HCT116 (cell line): ENCODE data around the gene CDK5R1. TPM values are rescaled to one million over a fixed set of nuclear protein-coding genes. Genes with fewer than 3 reads are reported as not detected.
A peak's percentile ranks its signal among the peaks of the same experiment; 100 is the strongest.

ENCODE experiments used
- ATAC-seq: fragments of 200-7000 bp; cut with Tn5 transposase; 2 replicates; pipeline ENCODE4 v1.9.1; 2020; ENCODE audit warnings: mild to moderate bottlenecking, moderate library complexity
- BruUV-seq: library from RNA; stranded (reverse); fragments of 400-500 nt; replicated peaks from 2 replicates; lab custom pipeline; 2021; lab: Mats Ljungman, UMichigan
- CTCF ChIA-PET: fragments of 300-600 bp; sonication (Branson Sonifier 250); formaldehyde crosslinking; loops from one replicate; lab custom pipeline; 2021; ENCODE audit warnings: antibody characterized with exemption; lab: Charles Lee
- POLR2A ChIA-PET: fragments of 300-600, 350-600 bp; sonication (Branson Sonifier 250); formaldehyde crosslinking; loops from one replicate; lab custom pipeline; 2021; ENCODE audit warnings: antibody characterized with exemption; lab: Charles Lee
- RAD21 ChIA-PET, 2 experiments: fragments of 300-600 bp; sonication (Branson Sonifier 250); formaldehyde crosslinking; loops; one replicate each; lab custom pipeline; 2023; ENCODE audit warnings: low total read pairs in 2 of 2; ENCODE audit not compliant: uncharacterized antibody in 2 of 2, unreplicated experiment in 2 of 2, low non-redundant PET in 1 of 2; lab: Charles Lee
- DNase-seq: peaks from one replicate; pipeline ENCODE4 v3.0.0-alpha.2; 2010; ENCODE audit warnings: low read depth, low spot score
- H2AFZ ChIP-seq: fragments of 200-600 bp; shearing (Covaris generic), sonication (generic); 2 replicates; pipeline ENCODE4 v1.6.1; 2017; ENCODE audit warnings: low read depth, mixed run types, mixed read lengths, antibody characterized with exemption, low read length; ENCODE audit not compliant: poor library complexity, severe bottlenecking
- H3K27ac ChIP-seq: 2 replicates; pipeline ENCODE4 v1.5.1; 2012; ENCODE audit warnings: low read depth, low read length
- H3K27me3 ChIP-seq: fragments of 200-600 bp; sonication (generic); 2 replicates; pipeline ENCODE4 v1.6.1; 2016; ENCODE audit warnings: mixed run types, low read length, mixed read lengths; ENCODE audit not compliant: insufficient read depth
- H3K36me3 ChIP-seq, 2 experiments: fragments of 200-500 bp in 1 of 2; fragments of 200-600 bp in 1 of 2; sonication (Bioruptor generic) in 1 of 2; sonication (generic) in 1 of 2; 2 replicates each; pipeline versions ENCODE4 v1.5.1 to v1.6.1; 2014 to 2016; ENCODE audit warnings: low read length in 2 of 2, inconsistent platforms in 1 of 2, mixed read lengths in 1 of 2, mixed run types in 1 of 2; ENCODE audit not compliant: insufficient read depth in 2 of 2, control insufficient read depth in 1 of 2
- H3K4me1 ChIP-seq, 2 experiments: fragments of 200-600 bp in 1 of 2; sonication (generic) in 1 of 2; 2 replicates each; pipeline versions ENCODE4 v1.5.1 to v1.6.1; 2012 to 2017; ENCODE audit warnings: low read length in 2 of 2, inconsistent platforms in 1 of 2, mild to moderate bottlenecking in 1 of 2, mixed read lengths in 1 of 2, mixed run types in 1 of 2, moderate library complexity in 1 of 2; ENCODE audit not compliant: insufficient read depth in 2 of 2, control insufficient read depth in 1 of 2
- H3K4me2 ChIP-seq: fragments of 200-600 bp; sonication (generic); 2 replicates; pipeline ENCODE4 v1.6.1; 2017; ENCODE audit warnings: mixed run types, low read length, mixed read lengths
- H3K4me3 ChIP-seq, 2 experiments: fragments of 200-600 bp in 1 of 2; sonication (generic) in 1 of 2; replicated peaks in 1 of 2; 2 replicates each; pipeline ENCODE4 v1.5.1; 2011 to 2016; ENCODE audit warnings: low read length in 2 of 2, control low read depth in 1 of 2, low read depth in 1 of 2, mild to moderate bottlenecking in 1 of 2, mixed read lengths in 1 of 2, mixed run types in 1 of 2
- H3K79me2 ChIP-seq: fragments of 200-600 bp; sonication (generic); 2 replicates; pipeline ENCODE4 v1.6.1; 2017; ENCODE audit warnings: mild to moderate bottlenecking, mixed run types, low read length, moderate library complexity, mixed read lengths; ENCODE audit not compliant: insufficient read depth
- H3K9ac ChIP-seq: fragments of 200-600 bp; sonication (generic); 2 replicates; pipeline ENCODE4 v1.6.1; 2016; ENCODE audit warnings: low read length, mixed read lengths
- H3K9me2 ChIP-seq: fragments of 200-600 bp; sonication (generic), shearing (Covaris generic); 2 replicates; pipeline ENCODE4 v1.6.1; 2017; ENCODE audit warnings: mixed run types, mild to moderate bottlenecking, moderate library complexity; ENCODE audit not compliant: insufficient read depth
- H3K9me3 ChIP-seq, 2 experiments: fragments of 200-500 bp in 1 of 2; fragments of 200-600 bp in 1 of 2; sonication (Bioruptor generic) in 1 of 2; sonication (generic) in 1 of 2; 2 replicates each; pipeline ENCODE4 v1.6.1; 2014 to 2017; ENCODE audit warnings: low read length in 2 of 2, mixed read lengths in 2 of 2, inconsistent platforms in 1 of 2, low read depth in 1 of 2, mild to moderate bottlenecking in 1 of 2, mixed run types in 1 of 2, moderate library complexity in 1 of 2; ENCODE audit not compliant: control insufficient read depth in 1 of 2, insufficient read depth in 1 of 2
- H4K20me1 ChIP-seq: fragments of 200-600 bp; sonication (generic), shearing (Covaris generic); 2 replicates; pipeline ENCODE4 v1.6.1; 2017; ENCODE audit warnings: mixed run types, mild to moderate bottlenecking, moderate library complexity; ENCODE audit not compliant: insufficient read depth
- CBX3 ChIP-seq: IDR thresholded peaks from 2 replicates; pipeline ENCODE4 v1.6.1; 2012; ENCODE audit warnings: low read depth
- CEBPB ChIP-seq: IDR thresholded peaks from 2 replicates; pipeline ENCODE4 v1.6.1; 2012; ENCODE audit warnings: low read depth
- EGR1 ChIP-seq: IDR thresholded peaks from 2 replicates; pipeline ENCODE4 v1.6.1; 2012; ENCODE audit warnings: low read depth
- ELF1 ChIP-seq: IDR thresholded peaks from 2 replicates; pipeline ENCODE4 v1.6.1; 2012; ENCODE audit warnings: low read depth, borderline replicate concordance
- EZH2 ChIP-seq: fragments of 200-600 bp; sonication (generic); IDR thresholded peaks from 2 replicates; pipeline ENCODE4 v1.6.1; 2017; ENCODE audit warnings: antibody characterized with exemption, mixed run types
- FOSL1 ChIP-seq: IDR thresholded peaks from 2 replicates; pipeline ENCODE4 v1.6.1; 2012; ENCODE audit warnings: low read depth
- JUND ChIP-seq: IDR thresholded peaks from 2 replicates; pipeline ENCODE4 v1.6.1; 2012
- POLR2A ChIP-seq: IDR thresholded peaks from 2 replicates; pipeline ENCODE4 v1.7.0; 2011; ENCODE audit warnings: borderline replicate concordance; ENCODE audit not compliant: insufficient read depth, insufficient read length; ENCODE audit errors: extremely low read depth
- POLR2AphosphoS5 ChIP-seq: IDR thresholded peaks from 2 replicates; pipeline ENCODE4 v1.6.1; 2011; ENCODE audit warnings: mild to moderate bottlenecking, low read depth, low read length, moderate library complexity
- RAD21 ChIP-seq: IDR thresholded peaks from 2 replicates; pipeline ENCODE4 v1.6.1; 2012; ENCODE audit warnings: low read depth, mild to moderate bottlenecking
- SIN3A ChIP-seq: IDR thresholded peaks from 2 replicates; pipeline ENCODE4 v1.6.1; 2012; ENCODE audit warnings: low read depth
- SRF ChIP-seq: IDR thresholded peaks from 2 replicates; pipeline ENCODE4 v1.6.1; 2012; ENCODE audit warnings: low read depth
- YY1 ChIP-seq: IDR thresholded peaks from 2 replicates; pipeline ENCODE4 v1.6.1; 2011; ENCODE audit warnings: low read length, low read depth, moderate library complexity, mild to moderate bottlenecking; ENCODE audit not compliant: insufficient replicate concordance; ENCODE audit errors: extremely low read depth
- ZFX ChIP-seq: fragments of 450-650 bp; IDR thresholded peaks from 2 replicates; pipeline ENCODE4 v1.6.1; 2017
- ZNF274 ChIP-seq: fragments of 200-500 bp; sonication (Bioruptor generic); IDR thresholded peaks from 2 replicates; pipeline ENCODE4 v1.6.1; 2014; ENCODE audit warnings: mild to moderate bottlenecking, low read depth, low read length, inconsistent platforms
- intact Hi-C: fragments of 100-400 bp; cut with micrococcal nuclease; formaldehyde crosslinking; loops from 2 replicates; pipeline ENCODE4 v1.10.0; 2022
- total RNA-seq: library from RNA; stranded (reverse); gene quantifications from one replicate; pipeline ENCODE4 v1.2.1, GENCODE V29; 2021; ENCODE audit not compliant: unreplicated experiment
- TF ChIP-seq, protein P1 (sequence below), 3 experiments: fragments of 200-600 bp in 1 of 3; sonication (generic) in 1 of 3; IDR thresholded peaks in 2 of 3; conservative IDR thresholded peaks in 1 of 3; 2 replicates each; pipeline ENCODE4 v1.5.1; 2012 to 2017; ENCODE audit warnings: low read depth in 2 of 3, low read length in 2 of 3, antibody characterized with exemption in 1 of 3, borderline replicate concordance in 1 of 3, control low read depth in 1 of 3, mild to moderate bottlenecking in 1 of 3, mixed read lengths in 1 of 3, mixed run types in 1 of 3, moderate library complexity in 1 of 3; ENCODE audit not compliant: insufficient read depth in 1 of 3
- TF ChIP-seq, protein P2 (sequence below): IDR thresholded peaks from 2 replicates; pipeline ENCODE4 v1.6.1; 2012
- TF ChIP-seq, protein P3 (sequence below): IDR thresholded peaks from 2 replicates; pipeline ENCODE4 v1.6.1; 2011; ENCODE audit warnings: mild to moderate bottlenecking, low read length, moderate library complexity; ENCODE audit not compliant: insufficient replicate concordance; ENCODE audit errors: extremely low read depth

Gene CDK5R1
- total RNA-seq, 1 experiment from 2014 or later, result 5.4 TPM

DNA sequence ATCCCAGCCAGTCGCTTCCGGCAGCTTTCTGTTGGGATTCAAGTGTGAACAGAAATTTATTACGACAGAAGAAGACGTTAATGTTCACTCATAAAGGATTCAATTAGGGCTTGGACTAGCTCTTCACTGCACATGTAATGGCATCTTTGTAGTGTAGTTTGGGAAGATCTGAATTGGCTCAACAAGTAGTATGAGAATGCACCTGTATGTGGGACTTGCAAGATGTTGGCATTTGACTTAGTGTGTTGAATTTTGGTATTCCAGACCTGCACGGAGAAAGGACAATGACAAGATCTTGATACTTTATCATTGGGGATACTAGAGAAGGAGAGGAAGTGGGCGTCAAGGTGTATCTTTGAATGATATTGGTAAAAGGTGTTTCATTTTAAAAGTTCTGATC, 41.3 kb upstream of the CDK5R1 start:
- Histone ChIP-seq H3K36me3 (peaks cover 25 to 31% of the 10 kb centered on the region in 2 experiments; a peak in 3 of 4 replicates), H3K9me2 (no peaks in the 10 kb centered on the region), H3K27me3 (no peaks in the 10 kb centered on the region), H3K9me3 (no peaks in the 10 kb centered on the region), H3K4me3 (peak overlapping the region; percentile 58 to 96), H3K4me2 (peak overlapping the region; percentile 89), H3K9ac (peak overlapping the region; percentile 93), H3K79me2 (peaks cover 62% of the 10 kb centered on the region), H4K20me1 (peaks cover 9% of the 10 kb centered on the region; the same call in 1 of the 2 replicates), H3K27ac (peak overlapping the region; percentile 88), H2AFZ (no peak overlapping the region), H3K4me1 (peaks cover 11 to 22% of the 10 kb centered on the region in 2 experiments; a peak in 3 of 4 replicates)
- DNase-seq (no peak), ATAC-seq (no peak)
- TF ChIP-seq POLR2AphosphoS5, result no peak
- no peak for TF ChIP-seq JUND
- TF ChIP-seq POLR2A, result no peak
- ChIA-PET CTCF (interaction anchor here (1.3 to 3.9 kb wide), 2 partner anchors 17 to 192 kb away, joined by 4 to 30 read pairs; no protein-coding TSS in a partner anchor), POLR2A (no interaction called here), RAD21 (no interaction called here)
- intact Hi-C loops, result no loop called here
- TSS peak; percentile 55 for BruUV-seq

DNA sequence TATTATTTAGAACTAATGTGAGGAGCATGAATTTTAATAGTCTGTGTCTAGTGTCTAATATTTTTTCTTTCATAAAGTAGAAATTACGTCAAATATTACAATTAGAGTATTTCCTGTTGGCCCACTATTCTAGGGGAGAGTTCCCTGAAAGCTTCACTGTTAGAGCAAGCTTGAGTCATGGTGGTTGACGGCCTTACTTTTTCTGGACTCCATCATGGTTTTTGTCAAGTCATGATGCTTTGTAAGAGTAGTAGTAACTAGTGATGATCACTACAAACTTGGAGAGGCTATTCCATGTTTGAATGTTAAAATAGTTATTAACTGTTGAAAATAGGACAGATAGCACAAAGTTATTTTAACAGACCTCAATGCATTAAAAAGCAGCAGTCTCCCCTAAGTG, 40.8 kb upstream of the CDK5R1 start:
- Histone ChIP-seq H3K27me3 (no peaks in the 10 kb centered on the region), H3K9me2 (no peaks in the 10 kb centered on the region), H4K20me1 (peaks cover 9% of the 10 kb centered on the region; the same call in 1 of the 2 replicates), H3K27ac (no peak overlapping the region), H3K79me2 (peaks cover 66% of the 10 kb centered on the region), H3K4me1 (peaks cover 11 to 22% of the 10 kb centered on the region in 2 experiments; a peak in 3 of 4 replicates), H3K4me3 (peak overlapping the region; percentile 58 to 96), H3K36me3 (peaks cover 30 to 33% of the 10 kb centered on the region in 2 experiments; a peak in 3 of 4 replicates), H2AFZ (no peak overlapping the region), H3K4me2 (peak overlapping the region; percentile 89), H3K9ac (peak overlapping the region; percentile 93), H3K9me3 (no peaks in the 10 kb centered on the region)
- ChIA-PET POLR2A (no interaction called here), CTCF (interaction anchor here (3.9 kb wide), 1 partner anchor 16 kb away, joined by 30 read pairs; no protein-coding TSS in a partner anchor), RAD21 (no interaction called here)
- DNase-seq (no peak), ATAC-seq (no peak)
- intact Hi-C loops, result no loop called here
- no TSS peak for BruUV-seq
- TF ChIP-seq ZNF274 (no peak), RAD21 (no peak), CEBPB (no peak), SIN3A (no peak), FOSL1 (no peak), SRF (no peak), CBX3 (no peak), ELF1 (no peak), EZH2 (no peak), ZFX (no peak), EGR1 (no peak), YY1 (no peak), POLR2AphosphoS5 (no peak)
- TF ChIP-seq, protein P1, sequence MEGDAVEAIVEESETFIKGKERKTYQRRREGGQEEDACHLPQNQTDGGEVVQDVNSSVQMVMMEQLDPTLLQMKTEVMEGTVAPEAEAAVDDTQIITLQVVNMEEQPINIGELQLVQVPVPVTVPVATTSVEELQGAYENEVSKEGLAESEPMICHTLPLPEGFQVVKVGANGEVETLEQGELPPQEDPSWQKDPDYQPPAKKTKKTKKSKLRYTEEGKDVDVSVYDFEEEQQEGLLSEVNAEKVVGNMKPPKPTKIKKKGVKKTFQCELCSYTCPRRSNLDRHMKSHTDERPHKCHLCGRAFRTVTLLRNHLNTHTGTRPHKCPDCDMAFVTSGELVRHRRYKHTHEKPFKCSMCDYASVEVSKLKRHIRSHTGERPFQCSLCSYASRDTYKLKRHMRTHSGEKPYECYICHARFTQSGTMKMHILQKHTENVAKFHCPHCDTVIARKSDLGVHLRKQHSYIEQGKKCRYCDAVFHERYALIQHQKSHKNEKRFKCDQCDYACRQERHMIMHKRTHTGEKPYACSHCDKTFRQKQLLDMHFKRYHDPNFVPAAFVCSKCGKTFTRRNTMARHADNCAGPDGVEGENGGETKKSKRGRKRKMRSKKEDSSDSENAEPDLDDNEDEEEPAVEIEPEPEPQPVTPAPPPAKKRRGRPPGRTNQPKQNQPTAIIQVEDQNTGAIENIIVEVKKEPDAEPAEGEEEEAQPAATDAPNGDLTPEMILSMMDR (IDR thresholded peaks at IDR 0.05 in 2 of 3, conservative IDR thresholded peaks at IDR 0.05 in 1 of 3; ENCODE audit: borderline replicate concordance in 1 of 3, insufficient read depth in 1 of 3, low read depth in 2 of 3, low read length in 2 of 3), result no peak
- TF ChIP-seq, protein P2, sequence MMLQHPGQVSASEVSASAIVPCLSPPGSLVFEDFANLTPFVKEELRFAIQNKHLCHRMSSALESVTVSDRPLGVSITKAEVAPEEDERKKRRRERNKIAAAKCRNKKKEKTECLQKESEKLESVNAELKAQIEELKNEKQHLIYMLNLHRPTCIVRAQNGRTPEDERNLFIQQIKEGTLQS, result no peak
- TF ChIP-seq, protein P3, sequence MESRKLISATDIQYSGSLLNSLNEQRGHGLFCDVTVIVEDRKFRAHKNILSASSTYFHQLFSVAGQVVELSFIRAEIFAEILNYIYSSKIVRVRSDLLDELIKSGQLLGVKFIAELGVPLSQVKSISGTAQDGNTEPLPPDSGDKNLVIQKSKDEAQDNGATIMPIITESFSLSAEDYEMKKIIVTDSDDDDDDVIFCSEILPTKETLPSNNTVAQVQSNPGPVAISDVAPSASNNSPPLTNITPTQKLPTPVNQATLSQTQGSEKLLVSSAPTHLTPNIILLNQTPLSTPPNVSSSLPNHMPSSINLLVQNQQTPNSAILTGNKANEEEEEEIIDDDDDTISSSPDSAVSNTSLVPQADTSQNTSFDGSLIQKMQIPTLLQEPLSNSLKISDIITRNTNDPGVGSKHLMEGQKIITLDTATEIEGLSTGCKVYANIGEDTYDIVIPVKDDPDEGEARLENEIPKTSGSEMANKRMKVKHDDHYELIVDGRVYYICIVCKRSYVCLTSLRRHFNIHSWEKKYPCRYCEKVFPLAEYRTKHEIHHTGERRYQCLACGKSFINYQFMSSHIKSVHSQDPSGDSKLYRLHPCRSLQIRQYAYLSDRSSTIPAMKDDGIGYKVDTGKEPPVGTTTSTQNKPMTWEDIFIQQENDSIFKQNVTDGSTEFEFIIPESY, result no peak
